Breast epithelium (tissue), 4 donors: ENCODE data around the gene NMT2. TPM values are rescaled to one million over a fixed set of nuclear protein-coding genes. Genes with fewer than 3 reads are reported as not detected.

ENCODE experiments used
- DNase-seq, 2 donors: peaks; one replicate each; pipeline ENCODE4 v3.0.0-alpha.2; 2019; ENCODE audit warnings: low spot score in 2 of 2
- H3K27ac ChIP-seq, 2 donors: fragments of 200-600 bp; sonication (generic) in 1 of 2; one replicate each; pipeline ENCODE4 v1.5.1; 2016 to 2019; ENCODE audit warnings: mild to moderate bottlenecking in 1 of 2
- H3K27me3 ChIP-seq, 2 donors: fragments of 200-600 bp; sonication (generic) in 1 of 2; one replicate each; pipeline versions ENCODE4 v1.5.1 to v1.6.0; 2017 to 2019; ENCODE audit warnings: control low read depth in 1 of 2, mild to moderate bottlenecking in 1 of 2
- H3K36me3 ChIP-seq: fragments of 200-600 bp; one replicate; pipeline ENCODE4 v1.5.1; 2019
- H3K4me1 ChIP-seq, 2 donors: fragments of 200-600 bp; sonication (generic); one replicate each; pipeline ENCODE4 v1.5.1; 2016 to 2019; ENCODE audit warnings: control low read depth in 1 of 2
- H3K4me3 ChIP-seq, 3 donors: fragments of 200-600 bp; sonication (generic); 1 replicate in 2 of 3; 2 replicates in 1 of 3; pipeline ENCODE4 v1.5.1; 2016 to 2019; ENCODE audit warnings: mild to moderate bottlenecking in 3 of 3, moderate library complexity in 2 of 3
- H3K9me3 ChIP-seq, 2 donors: fragments of 200-600 bp; sonication (generic) in 1 of 2; one replicate each; pipeline ENCODE4 v1.5.1; 2016 to 2019; ENCODE audit warnings: control low read depth in 1 of 2
- CTCF ChIP-seq, 3 donors: fragments of 450-650 bp; IDR thresholded peaks; one replicate each; pipeline ENCODE4 v1.5.1; 2016 to 2017; ENCODE audit warnings: antibody characterized with exemption in 3 of 3, mild to moderate bottlenecking in 3 of 3, moderate library complexity in 3 of 3
- POLR2A ChIP-seq: fragments of 450-650 bp; IDR thresholded peaks from one replicate; pipeline ENCODE4 v1.6.1; 2016; ENCODE audit warnings: antibody characterized with exemption, mild to moderate bottlenecking, moderate library complexity
- POLR2AphosphoS5 ChIP-seq, 3 donors: sonication (generic); formaldehyde crosslinking; IDR thresholded peaks; one replicate each; pipeline ENCODE4 v1.6.1; 2017; ENCODE audit warnings: antibody characterized with exemption in 3 of 3
- intact Hi-C: fragments of 100-400 bp; cut with DNase I; formaldehyde crosslinking; loops from one replicate; pipeline ENCODE4 v1.15.1; 2023; ENCODE audit warnings: low total_unique reads
- total RNA-seq, 3 donors: library from RNA; depleted of rRNA; stranded (reverse); fragments of >200 nt; gene quantifications; one replicate each; pipeline ENCODE4 v1.1.0, GENCODE V29; 2016

Gene NMT2
- total RNA-seq, 3 donors from 2014 or later, result 18.4 to 48.3 (median 32.4) TPM

- intact Hi-C loops, result no loop called here
- no peak overlapping the region for H3K27ac ChIP-seq
- H3K9me3 ChIP-seq, result no peaks in the 10 kb centered on the region
- no peak for DNase-seq
- H3K4me1 ChIP-seq, result no peaks in the 10 kb centered on the region
- TF ChIP-seq POLR2A, result no peak
- TF ChIP-seq POLR2AphosphoS5 (IDR thresholded peaks at IDR 0.05), result no peak
- no peak for TF ChIP-seq CTCF (IDR thresholded peaks at IDR 0.05)
- no peaks in the 10 kb centered on the region for H3K36me3 ChIP-seq
- H3K27me3 ChIP-seq, result no peaks in the 10 kb centered on the region
- no peak overlapping the region for H3K4me3 ChIP-seq
Measured at GRCh38 chr10:15163253-15163828, 5.2 kb downstream of the NMT2 start.

GRCh38 chr10:15158972-15159371 lies 9.5 kb downstream of the NMT2 start:
- no peaks in the 10 kb centered on the region for H3K27me3 ChIP-seq
- no peak overlapping the region for H3K4me3 ChIP-seq
- no peak overlapping the region for H3K27ac ChIP-seq
- no peaks in the 10 kb centered on the region for H3K36me3 ChIP-seq
- no peak for TF ChIP-seq POLR2A
- no peak for TF ChIP-seq POLR2AphosphoS5 (IDR thresholded peaks at IDR 0.05)
- TF ChIP-seq CTCF (IDR thresholded peaks at IDR 0.05), result no peak
- H3K9me3 ChIP-seq, result no peaks in the 10 kb centered on the region
- intact Hi-C loops, result no loop called here
- no peak for DNase-seq
- no peaks in the 10 kb centered on the region for H3K4me1 ChIP-seq

- H3K36me3 ChIP-seq, result no peaks in the 10 kb centered on the region
- no peak for TF ChIP-seq POLR2AphosphoS5 (IDR thresholded peaks at IDR 0.05)
- TF ChIP-seq CTCF (IDR thresholded peaks at IDR 0.05), result no peak
- TF ChIP-seq POLR2A, result no peak
- no peaks in the 10 kb centered on the region for H3K4me1 ChIP-seq
- no peak overlapping the region for H3K27ac ChIP-seq
- intact Hi-C loops, result no loop called here
- no peaks in the 10 kb centered on the region for H3K27me3 ChIP-seq
- no peak for DNase-seq
- no peak overlapping the region for H3K4me3 ChIP-seq
- no peaks in the 10 kb centered on the region for H3K9me3 ChIP-seq
Measured at GRCh38 chr10:15158448-15158847, 10.0 kb downstream of the NMT2 start.

GRCh38 chr10:15155978-15156656 lies 12.4 kb downstream of the NMT2 start:
- no peak for DNase-seq
- no peaks in the 10 kb centered on the region for H3K4me1 ChIP-seq
- intact Hi-C loops, result no loop called here
- H3K27ac ChIP-seq, result no peak overlapping the region
- no peaks in the 10 kb centered on the region for H3K27me3 ChIP-seq
- no peak overlapping the region for H3K4me3 ChIP-seq
- TF ChIP-seq POLR2AphosphoS5 (IDR thresholded peaks at IDR 0.05) (no peak), CTCF (IDR thresholded peaks at IDR 0.05) (no peak), POLR2A (no peak)
- no peaks in the 10 kb centered on the region for H3K9me3 ChIP-seq
- no peaks in the 10 kb centered on the region for H3K36me3 ChIP-seq

GRCh38 chr10:15152556-15152955 lies 15.9 kb downstream of the NMT2 start:
- DNase-seq, result no peak
- no peaks in the 10 kb centered on the region for H3K4me1 ChIP-seq
- intact Hi-C loops, result no loop called here
- no peaks in the 10 kb centered on the region for H3K27me3 ChIP-seq
- H3K9me3 ChIP-seq, result no peaks in the 10 kb centered on the region
- no peak overlapping the region for H3K4me3 ChIP-seq
- H3K36me3 ChIP-seq, result no peaks in the 10 kb centered on the region
- no peak overlapping the region for H3K27ac ChIP-seq
- no peak for TF ChIP-seq POLR2A
- TF ChIP-seq POLR2AphosphoS5 (IDR thresholded peaks at IDR 0.05), result no peak
- no peak for TF ChIP-seq CTCF (IDR thresholded peaks at IDR 0.05)
